Effector CD8-positive, alpha-beta T cell (primary cell): ENCODE results near the gene ISX.

Experiments used
- DNase-seq: peaks from one replicate; lab custom pipeline; 2025; lab: John Stamatoyannopoulos, UW

Gene ISX

DNA sequence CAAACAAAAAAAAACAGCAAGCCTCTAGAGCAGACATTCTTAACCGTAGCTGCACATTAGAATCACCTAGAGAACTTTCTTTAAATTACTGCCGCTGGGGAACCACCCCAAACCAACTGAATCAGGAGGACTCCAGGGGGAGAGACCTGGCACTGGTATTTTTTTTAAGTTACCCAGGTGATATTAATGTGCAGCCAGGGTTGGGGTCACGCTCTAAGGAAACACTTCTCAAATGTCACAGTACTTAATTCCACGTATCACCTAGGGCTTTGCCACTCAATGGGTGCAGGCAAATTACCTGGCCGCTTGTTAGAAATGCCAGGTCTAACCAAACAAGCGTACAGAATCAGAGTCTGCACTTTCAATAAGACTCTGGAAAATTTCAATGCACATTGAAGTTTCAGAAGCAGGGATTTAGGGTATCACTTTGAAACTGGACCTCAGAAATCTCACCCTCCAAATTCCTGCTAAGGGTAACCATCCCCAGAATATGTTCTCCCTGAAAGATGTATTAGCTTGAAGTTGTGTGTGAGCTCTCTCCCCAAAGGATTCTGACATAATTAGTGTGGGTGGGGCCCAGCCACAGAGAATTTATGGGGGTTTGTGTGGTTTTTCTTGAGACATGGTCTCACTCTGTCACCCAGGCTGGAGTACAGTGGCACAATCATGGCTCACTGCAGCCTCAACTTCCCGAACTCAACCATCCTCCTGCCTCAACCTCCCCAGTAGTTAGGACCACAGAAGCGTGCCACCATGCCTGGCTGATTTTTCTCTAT is 12.7 kb upstream of the ISX start:
- no peak for DNase-seq

DNA sequence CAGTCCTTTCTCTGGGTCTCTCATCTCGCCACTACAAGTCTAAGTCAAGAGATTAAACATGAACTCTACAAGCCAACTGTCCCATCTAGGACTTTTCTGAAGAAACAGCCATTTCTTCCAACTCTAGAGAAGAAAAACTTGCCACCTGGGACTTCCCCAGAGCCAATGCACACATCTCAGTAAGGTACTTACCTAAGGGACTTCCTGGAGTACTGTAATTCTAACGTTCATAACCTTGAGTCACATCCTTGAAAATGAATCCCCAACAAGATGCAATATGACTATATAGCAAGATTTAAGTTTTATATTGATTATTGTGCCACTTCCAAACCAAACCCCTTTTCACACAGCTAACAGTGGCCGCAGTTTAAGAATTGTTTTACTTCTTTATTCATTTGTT is 11.9 kb upstream of the ISX start:
- no peak for DNase-seq

DNA sequence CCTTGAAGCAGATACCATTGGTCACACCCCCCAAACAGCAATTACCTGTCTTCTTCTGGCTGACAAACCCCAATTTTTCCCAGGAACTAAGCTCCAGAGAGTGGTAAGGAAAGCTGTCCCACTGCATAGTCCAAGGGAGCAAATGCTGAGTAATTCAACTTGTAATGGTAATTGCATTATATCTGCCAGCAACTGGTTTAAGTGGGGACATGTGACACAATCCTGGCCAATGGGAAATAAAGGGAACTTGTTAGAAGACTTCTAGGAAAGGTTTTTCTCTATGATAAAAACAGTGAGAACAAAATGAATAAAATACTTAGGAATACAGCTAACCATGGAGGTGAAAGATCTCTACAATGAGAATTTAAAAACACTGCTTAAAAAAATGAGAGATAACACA is 9.5 kb upstream of the ISX start:
- no peak for DNase-seq

DNA sequence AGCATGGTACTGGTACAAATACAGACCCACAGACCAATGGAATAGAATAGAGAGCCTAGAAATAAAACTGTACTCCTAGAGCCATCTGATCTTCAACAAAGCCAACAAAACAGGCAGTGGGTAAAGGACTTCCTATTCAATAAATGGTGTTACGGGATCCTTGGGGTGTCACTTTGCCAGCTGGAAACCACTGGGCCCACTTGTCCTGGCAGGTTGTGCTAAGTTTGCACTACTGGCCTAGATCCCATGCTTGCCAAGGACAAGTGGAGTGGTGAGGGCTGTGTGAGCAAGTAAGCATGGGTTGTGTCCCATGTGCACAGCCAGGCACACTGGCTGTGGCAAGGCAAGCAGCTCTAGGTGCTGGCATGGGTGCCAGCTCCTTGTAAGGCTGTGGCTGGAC is 8.8 kb upstream of the ISX start:
- DNase-seq: no peak

DNA sequence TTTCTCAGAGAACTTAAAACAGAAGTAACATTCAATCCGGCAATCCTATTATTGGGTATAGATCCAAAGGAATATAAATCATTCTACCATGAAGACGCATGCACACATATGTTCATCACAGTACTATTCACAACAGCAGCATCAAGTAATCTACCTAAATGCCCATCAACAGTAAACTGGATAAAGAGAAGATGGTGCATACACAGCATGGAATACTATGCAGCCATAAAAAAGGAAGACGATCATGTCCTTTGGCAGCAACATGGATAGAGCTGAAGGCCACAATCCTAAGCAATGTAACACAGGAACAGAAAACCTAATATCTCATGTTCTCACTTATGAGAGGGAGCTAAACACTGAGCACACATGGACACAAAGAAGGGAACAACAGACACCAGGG is 6.3 kb upstream of the ISX start:
- no peak for DNase-seq

DNA sequence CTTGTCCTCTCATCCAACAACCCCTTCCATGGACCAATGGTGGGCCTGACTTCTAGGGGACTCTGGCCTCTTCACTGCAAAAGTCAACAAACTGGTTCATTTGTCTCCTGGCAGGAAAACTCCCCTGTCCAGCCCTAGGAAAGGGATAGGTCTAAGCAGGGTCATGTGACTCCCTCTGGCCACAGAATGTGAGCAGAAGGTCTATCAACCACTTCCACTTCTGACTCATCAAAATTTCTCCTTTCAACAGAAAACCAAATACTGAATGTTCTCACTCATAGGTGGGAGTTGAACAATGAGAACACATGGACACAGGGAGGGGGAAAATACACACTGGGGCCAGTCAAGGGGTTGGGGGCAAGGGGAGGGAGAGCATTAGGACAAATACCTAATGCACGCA is 1.3 kb upstream of the ISX start:
- DNase-seq: no peak

DNA sequence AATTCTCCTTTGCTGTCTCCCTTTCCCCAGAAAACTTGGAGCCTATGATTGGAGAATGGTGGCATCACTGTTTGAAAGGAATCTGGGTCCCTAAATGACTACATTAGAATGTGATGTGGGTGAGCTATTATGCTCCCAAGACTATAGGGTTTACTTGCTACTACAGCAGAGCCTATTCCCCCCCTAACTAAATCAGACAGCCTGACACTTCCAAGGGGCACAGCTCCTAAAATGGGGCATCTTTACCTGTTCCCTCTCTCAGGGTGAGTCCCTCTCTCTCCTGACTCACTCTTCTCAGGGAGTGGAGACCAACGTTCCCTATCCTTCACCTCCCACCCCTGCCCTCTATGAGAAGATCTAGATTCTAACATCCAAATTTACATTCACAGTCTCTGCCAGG is 775 bp upstream of the ISX start:
- DNase-seq: no peak

DNA sequence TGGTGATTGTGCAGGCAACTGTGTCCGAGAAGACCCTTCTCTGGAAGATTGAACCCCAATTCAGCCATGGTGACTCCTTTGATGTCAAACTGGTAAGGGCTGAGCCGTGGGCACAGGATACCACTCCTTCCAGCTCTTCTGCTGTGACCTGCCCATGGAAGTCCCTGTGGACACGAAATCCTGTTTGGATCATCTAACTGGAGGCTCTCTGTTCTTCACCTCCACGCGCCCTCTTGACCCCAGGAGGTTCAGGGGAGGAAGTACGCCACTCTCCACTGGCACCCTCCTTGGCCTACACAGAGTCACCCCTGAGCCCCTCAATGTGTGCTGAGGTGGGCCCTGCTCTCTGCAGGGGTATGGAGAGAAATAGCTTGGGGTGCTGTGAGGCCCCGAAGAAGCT is 810 bp downstream of the ISX start:
- DNase-seq: no peak

DNA sequence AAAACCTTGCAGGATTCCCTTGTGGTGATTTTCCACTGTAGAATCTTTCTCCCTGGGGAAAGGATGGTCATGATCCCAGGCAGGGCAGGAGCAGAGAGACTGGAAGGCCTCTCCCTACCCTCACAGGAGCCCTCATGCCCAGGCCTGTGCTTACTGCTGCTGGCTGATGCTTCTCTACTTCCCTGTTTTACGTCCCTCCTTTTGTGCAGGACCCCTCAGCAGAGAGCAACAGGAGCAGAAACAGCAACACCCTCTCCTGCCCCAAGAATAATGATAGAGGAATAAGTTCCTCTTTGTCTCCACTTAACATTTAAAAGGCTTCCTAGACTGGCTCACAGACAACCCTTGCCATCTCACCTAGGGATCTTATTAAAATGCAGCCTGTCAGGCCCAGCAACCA is 3.6 kb downstream of the ISX start:
- no peak for DNase-seq

DNA sequence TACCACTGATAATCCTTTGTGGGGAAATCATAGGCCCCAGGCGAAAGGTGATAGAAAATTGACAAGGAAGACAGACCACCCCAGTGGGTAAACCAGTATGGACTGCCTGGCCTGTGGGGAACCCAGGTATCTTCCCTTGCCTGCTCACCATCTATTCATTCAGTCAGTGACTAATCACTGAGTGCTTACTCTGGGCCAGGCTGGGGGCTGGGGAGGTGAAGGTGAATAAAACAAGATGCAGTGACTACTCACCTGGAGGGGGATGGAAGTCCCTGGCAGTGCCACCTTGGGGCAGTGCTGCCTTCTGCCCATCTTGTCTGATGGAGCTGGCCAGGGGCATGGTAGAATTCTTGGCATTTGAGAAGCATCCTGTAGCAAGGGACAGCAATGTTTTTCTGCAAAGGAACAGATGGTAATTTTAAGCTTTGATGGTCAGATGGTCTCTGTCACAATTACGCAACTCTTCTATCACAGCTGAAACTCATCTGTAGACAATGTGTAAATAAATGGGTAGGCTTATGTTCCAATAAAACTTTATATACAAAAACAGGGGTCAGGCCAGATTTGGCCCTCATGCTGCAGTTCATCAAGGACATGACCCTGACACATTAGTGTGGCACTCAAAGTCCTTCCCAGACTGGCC is 4.6 kb downstream of the ISX start:
- DNase-seq: no peak

DNA sequence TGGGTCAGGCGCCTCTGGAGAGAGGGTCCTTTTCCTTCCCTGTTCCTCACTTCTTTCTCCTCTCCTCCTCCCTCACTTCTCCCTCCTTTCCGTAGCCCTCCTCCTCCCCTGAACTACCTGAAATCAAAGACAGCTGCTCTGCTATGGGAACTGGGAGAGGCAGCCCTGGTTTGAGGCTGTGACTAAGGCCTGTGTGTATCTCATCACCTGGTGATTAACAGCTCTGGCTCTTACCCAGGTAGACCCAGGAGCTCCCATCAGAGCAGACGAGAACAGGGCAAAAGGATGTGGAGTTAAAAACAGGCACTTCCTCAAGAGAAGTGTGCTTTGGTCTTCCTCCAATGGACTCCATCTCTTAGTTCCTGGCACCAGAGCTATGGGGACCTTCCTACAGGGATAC is 5.8 kb downstream of the ISX start:
- no peak for DNase-seq

DNA sequence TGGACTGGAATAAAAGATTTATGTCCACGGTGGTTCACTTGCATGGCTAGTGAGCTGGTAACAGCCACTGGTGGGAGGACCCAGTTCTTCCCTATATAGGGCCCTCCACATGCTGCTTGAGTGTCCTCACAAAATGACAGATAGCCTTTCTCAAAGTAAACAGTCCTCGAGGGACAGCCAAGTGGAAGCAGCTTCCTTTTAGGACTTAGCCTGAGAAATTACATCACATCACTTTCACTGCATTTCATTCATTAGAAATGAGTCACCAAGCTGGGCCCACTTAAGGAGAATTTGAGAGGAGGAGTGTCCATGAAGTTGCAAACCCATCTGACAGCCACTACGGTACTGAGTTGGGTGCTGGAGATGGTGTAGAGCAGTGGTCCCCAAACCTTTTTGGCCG is 7.0 kb downstream of the ISX start:
- no peak for DNase-seq

DNA sequence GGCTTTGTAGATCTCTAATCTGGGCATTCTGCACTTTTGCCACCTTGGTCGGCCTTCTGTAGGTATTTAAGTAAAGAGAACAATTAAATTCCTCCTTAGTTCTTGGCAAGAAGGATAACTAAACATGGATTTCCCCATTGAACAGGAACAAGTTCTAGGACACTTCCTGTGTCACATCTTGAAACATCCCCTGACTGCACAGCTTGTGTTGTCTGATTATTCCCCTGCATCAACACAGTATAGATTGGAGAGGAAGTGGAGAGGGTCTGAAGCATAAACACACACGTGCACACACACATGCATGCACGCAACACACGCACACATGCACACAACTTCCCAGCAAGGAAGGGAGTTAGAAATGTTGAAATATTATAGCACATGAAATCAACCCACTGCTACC is 8.6 kb downstream of the ISX start:
- DNase-seq: no peak

DNA sequence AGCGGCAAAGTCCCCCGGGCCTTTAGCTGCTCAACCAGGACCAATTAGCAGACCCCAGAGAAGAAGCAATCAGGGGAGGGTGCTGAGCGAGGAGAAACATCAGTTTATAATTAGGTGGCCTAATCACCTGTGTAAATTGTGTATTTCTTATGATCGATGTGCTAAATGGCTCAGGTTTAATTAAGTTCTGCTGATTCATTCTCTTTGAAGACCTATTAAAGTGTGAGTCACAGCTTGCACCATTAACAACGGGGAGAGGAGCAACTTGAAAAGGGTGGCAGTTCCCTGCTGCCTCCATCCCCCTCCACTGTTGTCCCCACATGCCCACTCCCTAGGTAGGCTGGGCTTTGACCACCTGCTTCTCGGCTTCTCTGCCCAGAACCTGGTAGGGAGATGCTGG is 10.7 kb downstream of the ISX start:
- DNase-seq: no peak

DNA sequence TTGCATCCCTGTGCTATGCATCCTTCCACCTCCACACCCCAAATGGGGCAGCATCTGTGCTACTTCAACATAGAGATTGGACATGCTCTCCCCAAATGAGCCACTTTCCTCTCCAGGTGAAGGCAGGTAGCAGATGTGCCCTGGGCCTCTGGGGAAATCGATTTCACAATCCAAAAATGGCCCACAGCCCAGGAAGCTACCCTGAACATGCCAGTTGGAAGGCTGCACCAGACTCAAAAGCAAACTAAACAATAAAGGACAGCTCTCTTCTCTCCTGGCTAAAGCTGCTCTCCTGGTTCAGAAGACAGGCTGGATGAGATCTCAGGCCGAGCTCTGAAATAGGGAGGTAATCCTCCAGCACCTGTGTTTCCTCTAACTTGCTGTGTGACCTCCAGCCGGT is 19.7 kb downstream of the ISX start:
- DNase-seq: no peak

DNA sequence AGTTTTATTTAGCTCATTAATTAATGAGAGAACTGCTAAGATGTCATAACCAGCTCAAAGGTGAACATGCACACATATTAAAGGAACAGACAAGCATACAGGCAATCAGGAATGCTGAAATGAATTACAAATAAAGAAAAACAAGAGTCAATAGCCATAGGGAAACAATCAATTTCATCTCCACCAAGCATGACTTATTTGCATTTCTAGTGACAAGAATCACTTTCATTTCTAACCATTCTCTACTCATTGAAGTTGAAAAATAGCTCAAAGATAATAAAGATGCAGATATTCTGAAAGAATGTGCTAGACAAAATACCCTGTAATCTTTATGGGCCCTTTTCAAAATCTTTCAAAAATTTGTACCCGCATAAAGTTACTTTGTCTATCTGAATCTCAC is 23.2 kb downstream of the ISX start:
- DNase-seq: no peak

DNA sequence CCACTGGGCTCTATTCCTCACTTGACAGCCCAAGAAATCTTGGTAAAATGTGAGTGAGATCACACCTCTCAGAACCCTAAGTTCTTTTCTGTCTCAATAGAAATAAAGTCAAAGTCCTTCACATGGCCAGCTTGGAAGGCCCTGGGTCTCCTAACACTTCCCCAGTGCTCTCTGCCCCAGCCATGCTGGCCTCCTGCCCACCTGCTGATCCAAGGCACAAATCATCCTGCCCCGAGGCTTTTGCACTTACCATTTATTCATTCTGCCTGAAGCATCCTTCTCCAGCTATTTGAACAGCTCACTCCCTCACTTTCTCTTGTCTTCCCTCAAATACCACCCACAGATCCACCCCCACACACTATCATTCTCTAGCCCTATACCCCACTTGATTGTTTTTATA is 26.4 kb downstream of the ISX start:
- DNase-seq: no peak

DNA sequence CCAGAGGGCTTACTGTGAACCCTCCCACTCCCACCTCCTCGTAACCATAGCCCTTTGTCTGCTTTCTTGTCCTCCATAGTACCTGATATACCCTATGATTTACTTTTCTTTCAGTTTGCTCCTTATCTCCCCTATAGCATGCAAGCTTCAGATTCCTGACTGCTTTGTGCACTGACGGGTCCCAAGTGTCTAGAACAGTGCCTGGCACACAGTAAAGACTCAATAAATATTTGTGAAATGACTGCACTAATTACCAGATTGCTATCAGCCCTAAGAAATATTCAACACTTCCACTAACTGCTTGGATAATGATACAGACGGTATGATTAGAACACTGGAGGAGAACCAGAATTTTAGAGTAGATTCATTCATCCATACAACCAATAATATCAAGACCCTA is 33.0 kb downstream of the ISX start:
- DNase-seq: no peak

DNA sequence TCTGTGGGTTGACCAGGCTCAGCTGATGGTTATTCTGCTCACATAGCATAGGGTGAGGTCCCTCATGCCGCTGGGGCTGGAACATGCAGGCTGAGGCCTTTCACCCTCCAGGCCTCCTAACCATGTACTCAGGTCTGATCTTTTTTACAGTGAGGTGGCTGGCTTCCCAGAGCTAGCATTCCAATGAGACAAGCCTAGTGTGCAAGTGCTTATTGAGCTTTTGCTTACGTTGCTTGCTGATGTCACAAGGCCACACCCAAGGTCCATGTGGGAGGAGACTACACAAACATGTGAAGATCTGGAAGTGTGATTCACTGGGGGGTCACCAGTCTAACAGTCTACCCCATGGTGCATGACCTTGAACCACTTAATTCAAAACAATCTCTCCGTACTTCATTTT is 33.9 kb downstream of the ISX start:
- DNase-seq: no peak

DNA sequence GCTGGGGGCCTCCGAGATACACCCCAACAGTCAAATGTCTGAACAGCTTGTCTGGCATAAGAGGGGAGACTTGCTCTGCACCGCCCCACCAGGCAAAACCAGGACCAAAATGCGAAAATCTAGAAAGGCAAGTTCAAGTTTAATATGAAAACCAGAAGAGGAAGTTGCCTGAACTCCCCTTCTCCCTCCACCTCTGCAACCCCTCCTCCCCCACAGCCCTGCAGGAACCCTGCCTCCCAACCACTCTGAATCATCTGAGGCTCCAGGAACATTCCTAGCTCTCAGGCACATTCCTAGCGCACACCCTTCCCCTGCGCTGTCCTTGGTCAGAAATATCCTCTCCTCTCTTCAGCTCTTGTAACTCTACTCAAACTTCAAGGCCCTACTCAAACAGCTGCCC is 36.7 kb downstream of the ISX start:
- no peak for DNase-seq

DNA sequence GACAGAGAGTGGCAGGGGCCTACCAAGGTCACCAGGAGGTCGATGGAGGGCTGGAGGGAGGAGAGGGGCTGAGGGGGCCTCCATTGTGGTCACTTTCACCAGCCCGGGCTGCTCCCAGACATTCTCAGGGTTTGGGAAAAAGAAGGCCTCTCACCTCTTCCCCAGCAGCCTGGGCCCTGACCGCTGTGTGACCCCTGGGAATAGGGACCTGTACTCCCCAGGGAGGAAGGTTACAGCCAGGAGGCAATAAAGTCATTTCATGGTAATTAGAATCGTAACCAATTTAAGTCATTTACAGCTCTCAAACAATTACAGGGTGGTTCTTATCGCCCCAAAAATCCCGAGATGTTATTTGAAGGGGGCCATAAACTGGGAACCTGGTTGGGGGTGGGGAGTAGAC is 37.8 kb downstream of the ISX start:
- no peak for DNase-seq

DNA sequence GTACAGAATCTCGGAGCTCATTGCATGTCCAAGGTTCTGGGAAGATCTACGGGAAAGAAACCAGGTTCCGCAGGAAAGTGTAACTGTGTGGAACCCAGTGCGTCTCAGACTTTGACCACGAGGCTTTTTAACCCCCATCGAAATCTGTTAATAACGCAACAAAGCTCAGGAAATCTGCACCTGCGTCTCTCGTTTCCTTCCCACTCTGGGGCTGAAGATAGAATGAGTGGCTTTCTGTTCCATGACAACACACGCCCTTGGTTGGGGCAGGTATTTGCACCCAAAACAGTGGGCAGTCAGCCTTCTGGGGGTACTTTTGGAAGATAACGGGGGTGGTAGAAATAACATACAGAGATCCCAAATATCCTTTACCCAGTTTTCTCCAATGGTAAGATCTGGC is 38.5 kb downstream of the ISX start:
- no peak for DNase-seq

DNA sequence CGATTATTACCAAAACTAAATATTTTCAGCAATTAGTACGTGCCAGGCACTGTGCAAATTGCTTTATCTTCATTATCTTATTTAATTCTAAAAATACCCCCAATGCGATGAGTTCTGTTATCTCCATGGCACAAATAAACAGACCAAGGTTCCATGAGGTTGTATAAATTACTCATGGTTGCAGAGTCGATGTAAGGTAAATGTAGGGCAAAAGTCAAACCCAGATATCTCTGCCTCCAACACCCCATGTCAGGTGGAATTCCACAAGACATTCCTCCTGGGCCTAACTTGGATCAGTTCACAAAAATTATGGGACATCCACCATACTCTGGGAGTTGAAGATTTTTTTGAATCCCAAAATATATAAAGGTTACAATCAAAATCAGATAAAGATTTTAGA is 43.7 kb downstream of the ISX start:
- DNase-seq: no peak

DNA sequence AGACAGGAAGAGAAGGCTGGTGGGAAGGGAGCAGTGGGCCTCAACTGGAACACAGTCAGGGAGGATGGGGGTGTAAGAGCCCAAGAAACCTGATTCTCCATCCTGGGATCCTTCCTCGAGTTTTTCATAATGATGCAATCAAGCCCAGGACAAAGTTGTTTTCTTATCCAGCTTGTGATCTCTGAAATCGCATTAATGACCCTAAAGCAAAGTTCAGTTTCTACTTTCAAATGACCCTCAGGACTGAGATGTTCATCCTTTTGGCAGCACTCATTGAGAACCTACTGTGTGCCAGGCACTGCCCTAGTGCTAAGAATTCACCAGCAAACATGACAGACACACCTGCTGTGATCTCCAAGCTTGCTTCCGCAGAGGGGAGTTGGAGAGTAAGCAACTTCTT is 45.3 kb downstream of the ISX start:
- DNase-seq: no peak
